Caki2 (cell line): Measurements from ENCODE around the gene TTC3. TPM values are rescaled to one million over a fixed set of nuclear protein-coding genes. Genes with fewer than 3 reads are reported as not detected.
A peak's percentile ranks its signal among the peaks of the same experiment; 100 is the strongest.

Experiments
- DNase-seq: peaks from one replicate; pipeline ENCODE4 v3.0.0-alpha.2; 2015; ENCODE audit warnings: low read depth
- in situ Hi-C: cut with HindIII; loops from 2 replicates; pipeline ENCODE4 v1.10.0; 2016; ENCODE audit warnings: low sequenced_read_pairs, low pct_unique_long_range_greater_than_20kb, mixed read lengths
- total RNA-seq: library from RNA; depleted of rRNA; stranded (reverse); fragments of >200 nt; shearing (Covaris generic); gene quantifications from 2 replicates; pipeline ENCODE4 v1.2.3, GENCODE V29; 2014; ENCODE audit warnings: low replicate concordance

Gene TTC3
- total RNA-seq, 1 experiment from 2014 or later: 100 TPM

DNA sequence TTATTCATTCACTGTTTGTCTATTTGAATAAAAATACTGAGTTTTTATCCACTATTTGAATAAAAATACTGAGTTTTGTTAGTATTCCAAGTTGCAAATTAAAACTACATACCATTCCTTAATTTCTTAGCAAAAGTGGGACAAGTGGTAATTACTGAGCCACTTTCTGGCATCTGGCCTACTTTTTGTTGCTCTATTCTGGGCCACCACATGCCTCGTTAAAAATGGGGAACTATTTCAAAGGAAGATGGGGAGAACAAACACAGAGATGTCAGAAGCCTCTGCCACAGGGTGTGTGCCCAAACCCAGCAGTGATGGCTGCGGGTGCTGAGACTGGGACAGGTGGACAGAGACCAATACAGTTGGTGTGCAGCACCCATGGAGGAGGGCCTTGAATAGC lies 14.8 kb upstream of the TTC3 start:
- DNase-seq: no peak
- in situ Hi-C loops: no loop called here

DNA sequence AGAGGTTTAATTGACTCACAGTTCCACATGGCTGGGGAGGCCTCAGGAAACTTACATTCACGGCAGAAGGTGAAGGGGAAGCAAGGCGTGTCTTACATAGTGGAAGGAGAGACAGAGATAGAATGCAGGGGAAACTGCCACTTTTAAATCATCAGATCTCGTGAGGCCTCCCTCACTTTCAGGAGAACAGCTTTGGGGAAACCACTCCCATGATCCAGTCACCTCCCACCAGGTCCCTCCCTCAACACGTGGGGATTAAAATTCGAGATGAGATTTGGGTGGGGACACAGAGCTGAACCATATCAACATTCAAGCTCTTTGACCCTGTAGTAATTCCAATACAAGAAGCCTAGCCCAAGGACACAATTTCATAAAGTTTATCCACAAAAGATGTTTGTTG lies 13.9 kb upstream of the TTC3 start:
- in situ Hi-C loops: no loop called here
- no peak for DNase-seq

DNA sequence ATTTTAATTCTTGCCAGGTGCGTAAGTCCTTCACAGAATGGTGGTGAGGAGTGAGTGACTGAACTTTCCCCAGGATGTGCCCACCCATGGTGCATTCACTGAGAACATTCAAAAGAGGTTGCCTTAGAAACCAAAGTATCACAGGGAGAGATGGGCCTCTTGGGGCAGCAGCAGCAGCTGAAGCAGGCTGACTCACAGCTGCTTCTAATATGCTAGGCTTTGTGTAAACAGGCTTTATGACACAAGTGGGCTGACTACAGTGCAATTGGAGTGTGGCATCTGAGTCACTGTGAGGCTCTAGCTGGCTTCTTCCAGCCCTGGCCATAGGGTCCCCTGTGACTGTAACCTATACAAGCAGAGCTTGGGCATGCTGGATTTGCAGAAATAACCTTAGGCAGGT lies 12.8 kb upstream of the TTC3 start:
- in situ Hi-C loops: no loop called here
- DNase-seq: peak; percentile 91

DNA sequence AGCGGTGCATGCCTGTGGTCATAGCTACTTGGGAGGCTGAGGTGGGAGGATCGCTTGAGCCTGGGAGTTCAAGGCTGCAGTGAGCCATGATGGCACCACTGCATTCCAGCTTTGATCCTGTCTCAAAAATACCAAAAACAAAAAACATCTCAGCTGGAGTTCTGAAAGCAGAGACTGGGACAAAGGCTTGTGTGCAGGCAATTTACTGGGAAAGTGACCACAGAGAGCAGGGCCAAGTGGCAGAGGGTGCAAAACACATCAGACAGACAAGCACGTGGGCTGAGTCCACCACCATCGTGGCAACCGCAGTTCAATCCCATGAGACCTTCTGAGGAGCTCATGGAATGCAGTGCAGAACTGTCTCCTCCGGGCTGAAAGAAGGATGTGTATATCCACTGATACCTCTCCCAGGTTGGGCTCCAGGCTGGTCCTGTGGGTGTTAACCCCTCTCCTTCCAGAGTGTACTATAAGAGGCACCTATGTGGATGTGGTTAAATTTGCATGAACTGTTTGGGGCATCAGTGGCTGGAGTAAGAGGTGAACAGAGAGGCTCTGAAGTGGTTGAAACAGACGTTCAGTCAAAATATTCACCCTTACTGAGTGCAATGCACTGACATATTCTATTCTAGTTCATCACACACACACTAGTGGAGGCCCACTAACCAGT lies 11.0 kb upstream of the TTC3 start:
- no peak for DNase-seq
- in situ Hi-C loops: no loop called here

DNA sequence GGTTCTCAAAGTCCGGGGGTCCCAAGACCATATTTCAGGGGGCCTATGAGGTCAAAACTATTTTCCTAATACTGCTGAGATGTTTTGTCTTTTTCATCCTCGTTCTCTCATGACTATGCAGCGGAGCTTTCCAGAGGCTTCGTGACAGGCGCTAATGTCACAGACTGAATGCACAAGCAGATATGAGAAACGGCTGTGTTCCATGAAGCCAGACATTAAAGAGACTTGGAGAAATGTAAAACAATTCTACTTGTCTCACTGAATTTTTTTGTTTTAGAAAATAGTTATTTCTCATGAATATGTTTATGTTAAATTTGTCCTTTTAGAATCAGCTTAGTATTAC lies 10.5 kb upstream of the TTC3 start:
- in situ Hi-C loops: no loop called here
- no peak for DNase-seq

DNA sequence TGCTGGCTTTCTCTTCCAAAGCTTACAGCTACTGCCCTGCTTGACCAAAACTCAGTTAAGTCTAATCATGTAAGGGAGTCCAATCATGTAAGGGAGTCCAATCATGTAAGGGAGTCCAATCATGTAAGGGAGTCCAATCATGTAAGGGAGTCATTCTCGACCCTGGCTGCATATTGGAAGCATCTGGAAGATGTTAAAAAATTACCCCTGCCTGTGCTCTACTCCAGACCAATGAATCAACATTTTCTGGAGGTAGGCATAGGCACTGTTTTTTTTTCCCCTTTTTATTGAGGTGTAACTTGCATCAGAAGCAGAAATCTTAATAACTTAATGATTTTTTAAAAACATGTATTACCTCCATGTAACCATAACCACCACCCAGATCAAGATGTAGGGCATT lies 9.6 kb upstream of the TTC3 start:
- no peak for DNase-seq
- in situ Hi-C loops: no loop called here

DNA sequence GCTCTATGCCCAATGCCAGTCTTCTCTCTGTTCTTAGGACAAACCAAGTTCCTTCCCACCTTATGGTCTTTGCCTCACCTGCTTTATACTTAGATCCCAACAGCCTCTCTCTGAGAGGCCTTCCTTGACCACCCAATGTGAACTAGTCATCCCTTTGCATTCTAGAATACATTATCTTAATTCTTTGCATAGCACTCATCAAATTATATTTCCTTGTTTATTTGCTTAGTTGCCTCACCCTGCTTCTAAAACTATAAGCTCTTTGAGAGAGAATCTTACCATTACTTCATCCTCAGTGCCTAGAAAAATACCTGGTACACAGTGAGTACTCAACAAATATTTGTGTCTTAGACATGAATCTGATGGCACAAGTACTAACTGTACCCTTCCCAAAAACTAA lies 8.2 kb upstream of the TTC3 start:
- in situ Hi-C loops: no loop called here
- DNase-seq: peak; percentile 25

DNA sequence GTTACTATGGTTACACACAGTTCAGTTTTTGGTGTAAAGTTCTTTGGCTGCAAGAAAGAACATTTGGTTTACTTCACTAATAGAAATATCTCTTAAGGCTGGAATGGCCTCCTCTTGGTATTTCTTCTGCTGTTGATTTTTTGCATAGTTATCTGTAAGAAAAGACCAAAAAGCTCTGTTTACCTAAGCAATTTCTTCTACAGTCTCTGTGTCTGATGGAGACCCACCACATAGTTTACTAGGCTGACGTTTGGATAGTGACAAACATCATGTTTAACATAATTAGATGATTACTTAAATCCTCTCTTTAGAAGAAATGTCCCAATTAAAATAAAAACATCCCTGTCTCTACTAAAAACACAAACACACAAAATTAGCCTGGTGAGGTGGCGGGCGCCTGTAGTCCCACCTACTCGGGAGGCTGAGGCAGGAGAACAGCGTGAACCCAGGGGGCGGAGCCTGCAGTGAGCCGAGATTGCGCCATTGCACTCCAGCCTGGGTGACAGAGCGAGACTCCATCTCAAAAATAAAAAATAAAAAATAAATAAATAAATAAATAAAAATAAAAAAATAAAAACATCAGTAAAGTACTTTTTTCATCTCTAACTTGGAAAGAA lies 7.4 kb upstream of the TTC3 start:
- DNase-seq: no peak
- in situ Hi-C loops: no loop called here

DNA sequence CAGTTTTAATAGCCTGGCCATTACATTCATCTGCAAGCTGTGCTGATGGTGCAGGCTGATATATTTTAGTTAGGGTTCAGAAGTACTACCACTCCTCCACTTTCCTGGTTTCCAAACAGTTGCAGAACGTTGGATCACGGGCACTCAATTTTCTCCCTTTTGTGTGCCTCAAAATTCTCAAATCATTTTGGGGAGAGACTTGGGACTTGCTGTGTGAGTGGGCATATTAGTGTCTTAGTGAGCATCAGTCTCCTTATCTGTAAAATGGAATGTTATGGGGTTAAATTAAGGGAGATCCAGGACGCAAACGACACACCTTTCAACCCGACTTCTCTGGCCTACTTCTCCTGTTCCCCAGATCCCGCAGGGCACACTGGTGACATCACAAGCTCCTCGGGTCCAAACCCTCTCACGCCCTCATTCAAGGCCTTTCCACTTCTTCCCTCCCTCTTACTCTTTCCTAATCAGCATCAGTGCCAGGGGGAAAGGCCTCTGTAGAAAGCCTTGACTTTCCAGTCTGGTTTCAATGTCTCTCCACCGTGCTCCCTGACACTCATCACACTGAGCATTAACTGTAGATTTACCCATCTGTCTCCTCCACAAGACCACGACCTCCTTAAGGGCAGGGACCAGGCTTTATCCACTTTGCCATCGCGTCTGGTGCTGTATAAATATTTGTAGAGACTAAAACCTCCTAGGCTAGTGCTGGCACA lies 1.3 kb upstream of the TTC3 start:
- DNase-seq: peak; percentile 37

DNA sequence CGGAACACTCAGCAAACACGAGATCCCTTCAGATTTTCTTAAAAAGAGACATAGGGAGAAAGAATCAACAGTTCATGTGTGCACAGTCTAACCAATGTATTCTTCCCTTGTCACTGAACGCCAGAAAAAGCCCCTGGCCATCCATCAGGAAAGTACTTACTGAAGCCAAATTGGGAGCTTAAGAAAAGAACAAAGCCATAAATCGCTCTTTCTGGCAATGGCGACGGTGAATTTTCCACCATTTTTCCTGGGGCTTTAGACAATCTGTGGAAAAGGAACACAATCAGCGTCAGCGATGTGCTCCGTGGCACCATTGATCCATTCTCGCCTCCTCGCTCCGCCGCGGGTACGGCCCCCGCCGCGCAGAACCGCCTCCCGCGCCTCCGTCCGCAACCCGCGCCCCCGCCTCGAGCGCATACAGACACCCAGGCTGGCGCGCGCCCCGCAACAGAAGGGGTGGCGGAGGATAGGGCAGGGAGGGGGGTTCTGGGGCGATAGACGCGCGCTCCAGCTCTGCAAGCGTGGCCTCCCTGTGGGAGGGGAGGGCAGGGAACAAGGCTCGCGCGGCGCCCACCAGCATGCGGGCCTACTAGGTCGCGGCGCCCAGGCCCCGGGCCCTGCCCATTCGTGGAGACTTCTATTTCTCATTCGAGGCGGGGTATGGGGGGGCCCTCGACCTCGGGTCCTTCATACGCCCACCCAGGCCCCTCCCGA lies 623 bp upstream of the TTC3 start:
- in situ Hi-C loops: no loop called here
- no peak for DNase-seq

More for the DNA sequence above, 1.3 kb upstream of the TTC3 start:
- in situ Hi-C loops: no loop called here

DNA sequence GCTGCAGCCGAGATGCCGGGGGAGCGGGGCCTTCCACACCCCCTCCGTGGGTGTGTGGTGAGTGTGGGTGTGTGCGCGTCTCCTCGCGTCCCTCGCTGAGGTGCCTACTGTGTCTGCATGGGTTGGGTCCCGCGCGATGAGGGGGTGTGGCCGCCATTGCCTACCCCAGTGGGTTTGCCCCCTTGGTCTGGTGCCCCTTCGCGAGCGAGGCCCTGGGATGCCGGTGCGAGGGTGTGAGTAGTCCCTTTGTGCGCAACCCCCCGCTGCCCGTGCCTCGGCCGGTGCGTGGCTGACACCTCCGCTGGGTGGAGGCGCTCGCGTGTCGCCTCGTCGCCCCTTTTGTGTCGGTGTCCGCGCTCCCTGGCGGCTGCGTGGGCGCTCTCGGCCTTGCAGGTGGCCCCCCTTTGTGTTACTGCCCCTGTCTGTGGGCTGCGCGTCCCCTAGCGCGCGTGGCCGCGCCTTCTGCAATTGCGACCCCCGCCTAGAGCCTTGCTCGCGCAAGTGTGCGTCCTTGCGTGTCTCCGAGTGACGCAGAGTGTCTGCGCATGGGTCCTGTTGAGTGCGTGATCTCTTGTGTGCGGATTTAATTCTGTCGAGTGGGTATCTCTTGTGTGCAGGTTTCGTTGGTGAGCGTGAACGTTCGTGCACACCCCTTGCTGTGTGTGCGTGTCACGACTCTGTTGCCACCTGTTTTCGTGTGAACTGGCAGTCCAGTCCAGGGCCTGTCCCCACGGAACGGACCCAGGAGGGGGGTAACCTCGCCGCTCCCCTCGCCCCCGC lies 553 bp downstream of the TTC3 start:
- DNase-seq: peak; percentile 36
- in situ Hi-C loops: no loop called here

DNA sequence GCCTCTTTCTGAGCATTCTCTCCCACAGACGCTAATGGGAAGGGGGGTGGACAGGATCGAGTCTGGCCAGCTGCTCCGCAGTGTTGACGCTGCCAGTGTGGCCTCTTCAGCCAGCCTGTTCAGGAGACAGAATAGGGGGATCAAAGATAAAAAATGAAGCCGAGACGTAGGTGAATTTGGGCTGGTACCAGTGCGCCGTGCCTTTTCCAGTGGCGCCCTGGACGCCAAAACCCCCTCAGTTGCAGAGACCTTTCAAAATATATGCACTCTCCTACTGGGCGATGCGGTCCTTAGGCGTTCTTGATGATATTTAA lies 1.1 kb downstream of the TTC3 start:
- no peak for DNase-seq
- in situ Hi-C loops: no loop called here

DNA sequence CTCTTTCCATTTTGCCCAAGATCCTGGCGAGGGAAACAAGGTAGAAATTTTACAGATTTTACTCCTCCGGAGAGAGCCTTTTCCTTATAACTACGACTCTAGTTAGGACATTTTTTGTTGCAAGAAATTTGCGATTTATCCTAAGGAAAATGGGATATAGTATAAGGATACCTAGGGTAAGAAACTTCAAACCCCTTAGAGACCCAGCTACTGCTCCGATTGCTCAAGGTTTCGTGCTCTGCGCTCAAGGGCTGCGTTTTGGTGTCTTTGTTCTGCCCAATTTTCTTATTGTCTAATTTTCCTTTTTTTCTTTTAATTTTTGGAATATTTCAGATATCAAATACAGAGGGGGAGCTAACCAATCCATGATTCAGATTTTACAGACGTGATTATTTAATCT lies 1.5 kb downstream of the TTC3 start:
- no peak for DNase-seq
- in situ Hi-C loops: no loop called here

DNA sequence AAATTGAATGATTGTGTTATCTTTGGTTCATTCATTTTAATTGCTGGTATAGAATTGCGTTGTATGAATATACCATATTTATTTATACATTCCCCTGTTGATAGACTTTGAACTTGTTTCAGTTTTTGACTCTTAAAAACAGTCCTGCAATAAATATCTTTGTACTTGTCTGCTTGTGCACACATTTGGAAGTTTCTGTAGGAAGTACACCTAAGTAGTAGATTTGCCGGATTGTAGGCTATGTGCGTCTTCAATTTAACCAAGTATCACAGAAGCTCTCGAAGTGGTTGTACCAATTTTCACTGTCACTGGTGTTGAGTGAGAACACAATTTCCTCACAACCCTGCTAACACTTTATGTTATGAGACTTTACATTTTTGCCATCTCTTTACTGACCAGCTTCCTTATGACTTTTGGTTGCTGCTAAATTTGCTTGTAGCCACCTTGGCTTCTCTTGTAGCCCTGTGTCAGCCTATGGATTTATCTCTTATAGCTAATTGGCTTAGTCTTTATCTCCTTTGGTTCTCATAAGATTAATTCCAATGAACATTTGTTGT lies 2.2 kb downstream of the TTC3 start:
- DNase-seq: no peak
- in situ Hi-C loops: no loop called here

DNA sequence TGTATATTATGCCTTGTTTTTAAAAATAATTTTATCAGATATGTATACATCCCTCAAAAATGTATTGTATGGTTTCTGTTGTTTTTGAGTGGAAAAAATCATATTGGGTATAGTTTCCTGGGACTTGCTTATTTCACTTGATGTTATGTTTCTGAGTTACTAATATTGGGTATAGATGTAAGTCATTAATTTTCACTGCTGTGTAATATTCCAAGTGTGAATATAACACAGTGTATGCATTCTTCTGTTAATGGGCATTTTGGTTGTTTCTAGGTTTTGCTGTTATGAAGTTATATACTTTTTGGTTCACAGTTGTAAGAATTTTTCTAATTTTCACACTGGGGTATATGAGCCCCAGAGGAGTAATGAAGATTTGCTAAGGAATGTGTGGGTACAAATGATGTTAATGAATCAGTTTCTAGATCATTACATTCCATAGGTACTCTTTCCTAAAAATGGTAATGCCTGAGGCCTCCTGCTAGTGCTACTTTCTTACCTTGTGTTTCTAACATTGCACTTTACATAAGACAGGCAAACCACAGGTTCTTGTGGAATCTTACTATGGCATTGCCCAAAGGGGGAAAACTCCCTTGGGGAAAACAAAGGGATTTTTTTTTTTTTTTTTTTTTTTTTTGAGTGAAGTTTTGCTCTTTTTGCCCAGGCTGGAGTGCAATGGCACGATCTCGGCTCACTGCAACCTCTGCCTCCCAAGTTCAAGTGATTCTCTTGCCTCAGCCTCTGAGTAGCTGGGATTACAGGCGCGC lies 3.2 kb downstream of the TTC3 start:
- in situ Hi-C loops: no loop called here
- no peak for DNase-seq

DNA sequence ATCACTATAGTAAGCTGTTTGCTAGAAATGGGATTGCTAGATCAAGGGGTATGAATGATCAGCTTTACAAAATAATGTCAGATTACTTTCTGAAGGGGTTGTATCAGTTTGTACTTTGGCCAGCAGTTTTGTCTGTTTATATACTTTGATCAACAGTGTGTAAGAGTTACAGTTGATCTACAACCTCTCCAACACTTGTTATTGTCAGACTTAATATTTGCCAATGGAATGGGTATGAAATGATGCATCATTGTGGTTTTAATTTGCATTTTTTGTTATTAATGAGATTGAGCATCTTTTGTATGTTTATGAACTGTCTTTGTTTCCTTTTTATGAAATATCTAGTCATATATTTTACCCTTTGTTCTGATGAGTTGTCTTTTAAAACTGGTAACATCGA lies 4.3 kb downstream of the TTC3 start:
- DNase-seq: no peak
- in situ Hi-C loops: no loop called here

DNA sequence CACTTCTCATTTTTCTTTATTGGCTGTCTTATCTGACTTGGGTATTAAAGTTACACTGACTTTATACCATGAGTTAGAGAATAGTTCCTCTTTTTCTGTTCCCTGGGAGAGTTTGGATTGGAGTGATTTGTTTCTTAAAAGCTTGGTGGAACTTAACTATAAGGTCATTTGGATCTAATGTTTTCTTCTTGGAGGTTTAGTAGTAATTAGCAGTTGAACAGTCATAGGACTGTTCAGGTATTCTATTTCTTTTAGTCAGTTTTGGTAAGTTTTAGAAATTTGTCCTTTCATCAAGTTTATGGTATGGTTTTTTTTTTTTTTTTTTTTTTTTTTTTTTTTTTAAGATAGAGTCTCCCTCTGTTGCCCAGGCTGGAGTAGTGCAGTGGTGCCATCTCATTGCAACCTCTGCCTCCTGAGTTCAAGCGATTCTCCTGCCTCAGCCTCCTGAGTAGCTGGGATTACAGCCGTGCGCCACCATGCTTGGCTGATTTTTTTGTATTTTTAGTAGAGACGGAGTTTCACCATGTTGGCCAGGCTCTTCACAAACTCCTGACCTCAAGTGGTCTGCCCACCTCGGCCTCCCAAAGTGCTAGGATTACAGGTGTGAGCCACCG lies 6.3 kb downstream of the TTC3 start:
- in situ Hi-C loops: no loop called here
- DNase-seq: peak; percentile 53
